HG03025 (cell line): ENCODE data around the gene C3orf33.

Experiments used
- ATAC-seq: cut with Tn5 transposase; IDR thresholded peaks from one replicate; pipeline ENCODE4 v1.9.1; 2021; ENCODE audit warnings: mild to moderate bottlenecking, moderate library complexity; ENCODE audit not compliant: unreplicated experiment, low FRiP score

Gene C3orf33

DNA sequence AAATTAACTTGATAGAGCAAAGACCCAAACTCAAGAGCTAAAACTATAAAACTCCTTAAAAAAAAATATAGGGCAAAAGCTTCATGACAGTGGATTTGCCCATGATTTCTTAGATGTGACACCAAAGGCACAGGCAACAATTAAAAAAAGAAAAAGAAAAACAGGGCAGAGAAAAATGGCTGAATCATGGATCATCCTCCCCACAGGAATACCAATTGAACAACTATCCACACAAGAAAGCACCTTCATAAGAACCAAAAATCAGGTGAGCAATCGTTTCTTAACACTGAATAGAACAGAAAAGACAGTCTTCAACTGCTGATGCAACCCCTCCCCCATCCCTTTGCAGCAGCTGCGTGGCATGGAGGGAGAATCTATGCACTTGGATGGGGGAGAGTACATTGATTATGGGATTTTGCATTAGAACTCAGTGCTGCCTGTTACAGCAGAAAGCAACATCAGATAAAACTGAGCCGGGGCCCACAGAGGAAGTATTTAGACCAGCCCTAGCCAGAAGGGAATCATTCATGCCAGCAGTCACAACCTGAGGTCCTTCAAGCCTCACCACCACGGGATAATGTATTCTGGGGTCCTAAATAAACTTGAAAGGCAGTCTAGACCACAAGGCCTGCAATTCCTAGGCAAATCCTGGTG, 15.7 kb downstream of the C3orf33 start:
- no peak for ATAC-seq

DNA sequence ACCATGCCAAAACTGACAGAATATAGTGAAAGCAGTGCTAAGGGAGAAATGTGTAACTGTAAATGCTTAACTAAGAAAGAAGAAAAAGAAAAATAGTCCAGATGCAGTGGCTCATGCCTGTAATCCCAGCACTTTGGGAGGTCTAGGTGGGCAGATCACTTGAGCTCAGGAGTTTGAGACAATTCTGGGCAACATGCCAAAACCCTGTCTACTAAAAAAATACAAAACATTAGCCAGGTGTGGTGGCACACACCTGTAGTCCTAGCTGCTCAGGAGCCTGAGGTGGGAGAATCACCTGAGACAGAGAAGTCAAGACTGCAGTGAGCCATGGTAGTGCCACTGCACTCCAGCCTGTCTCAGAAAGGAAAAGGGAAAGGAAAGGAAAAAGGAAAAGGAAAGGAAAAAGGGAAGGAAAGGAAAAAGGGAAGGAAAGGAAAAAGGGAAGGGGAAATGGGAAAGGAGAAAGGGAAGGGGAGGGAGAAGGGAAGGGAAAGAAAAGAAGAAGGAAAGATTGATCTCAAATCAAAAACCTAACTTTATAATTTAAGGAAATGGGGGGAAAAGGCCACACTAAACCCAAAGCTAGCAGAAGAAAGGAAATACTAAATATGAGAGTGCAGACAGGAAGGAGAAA, 20.3 kb downstream of the C3orf33 start:
- no peak for ATAC-seq

DNA sequence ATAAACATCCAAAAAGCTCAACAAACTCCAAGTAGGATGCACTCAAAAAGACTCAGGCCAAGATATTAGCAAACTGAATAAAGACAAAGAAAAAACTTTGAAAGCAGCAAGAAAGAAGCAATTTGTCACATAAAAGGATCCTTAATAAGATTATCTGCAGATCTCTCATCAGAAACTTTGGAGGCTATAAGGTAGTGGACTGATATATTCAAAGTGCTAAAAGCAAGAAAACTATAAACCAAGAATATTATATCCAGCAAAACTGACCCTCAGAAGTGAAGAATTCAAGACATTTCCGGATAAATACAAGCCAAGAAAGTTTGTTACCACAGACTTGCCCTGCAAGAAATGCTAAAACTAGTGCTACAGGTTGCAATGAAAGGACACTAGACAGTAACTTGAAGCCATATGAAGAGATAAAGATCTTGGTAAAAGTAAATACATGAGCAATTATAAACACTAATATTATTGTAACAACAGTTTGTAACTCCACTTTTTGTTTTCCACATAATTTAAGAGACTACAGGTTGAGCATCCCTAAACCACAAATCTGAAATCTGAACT, 23.6 kb downstream of the C3orf33 start:
- ATAC-seq = no peak

DNA sequence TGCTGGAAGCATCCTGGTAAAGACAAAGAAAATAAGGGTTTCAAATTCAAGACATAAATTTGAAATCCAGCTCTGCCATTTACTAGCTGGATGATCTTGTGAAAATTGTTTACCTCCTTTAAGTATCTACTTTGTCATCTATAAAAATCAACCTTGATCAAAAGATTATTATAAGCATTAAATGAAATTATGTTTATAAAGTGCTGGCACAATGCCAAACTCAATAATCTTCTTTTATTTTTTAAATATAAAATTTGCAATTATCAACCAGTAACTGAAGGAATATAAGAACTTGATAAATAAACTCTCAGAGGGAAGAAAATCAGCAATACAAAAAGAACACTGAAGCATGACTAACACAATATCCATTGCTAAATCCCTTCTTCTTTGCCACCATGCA, 25.8 kb downstream of the C3orf33 start:
- ATAC-seq = no peak

DNA sequence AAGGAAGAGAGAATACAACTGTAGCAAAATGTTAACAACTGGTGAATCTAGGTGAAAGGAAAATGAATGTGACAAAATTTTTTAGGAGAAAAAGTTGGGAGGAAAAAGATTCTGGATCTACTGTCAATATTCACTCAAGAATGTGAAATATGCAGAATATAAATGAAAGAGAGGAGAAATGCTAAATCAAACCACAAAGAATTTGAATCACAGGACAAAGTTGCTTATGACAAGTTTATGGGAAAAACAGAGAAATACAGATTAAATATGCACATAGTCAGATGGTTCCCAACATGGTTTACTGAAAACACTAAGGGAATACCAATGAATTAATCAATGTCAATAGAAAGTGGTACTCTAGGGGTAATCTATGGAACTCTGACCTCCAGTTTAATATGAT, 27.6 kb downstream of the C3orf33 start:
- ATAC-seq = no peak

DNA sequence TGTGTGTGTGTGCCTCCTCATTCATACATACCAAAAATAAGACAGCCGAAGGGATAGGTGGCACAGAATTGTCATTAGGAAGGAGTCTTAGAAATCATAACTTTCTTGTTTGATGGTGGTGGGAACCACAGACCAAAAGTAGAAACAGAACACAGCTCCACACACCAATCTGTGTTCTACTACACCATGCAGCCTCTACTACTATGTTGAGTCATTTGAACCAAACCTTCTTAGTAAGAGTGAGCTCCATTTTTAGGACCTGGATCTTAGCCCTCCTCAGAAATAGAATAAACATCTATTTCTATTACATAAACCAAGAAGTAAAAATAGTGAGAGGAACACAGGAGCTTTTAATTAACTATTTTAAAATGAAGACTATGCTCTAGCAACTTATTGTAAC, 33.3 kb downstream of the C3orf33 start:
- no peak for ATAC-seq

DNA sequence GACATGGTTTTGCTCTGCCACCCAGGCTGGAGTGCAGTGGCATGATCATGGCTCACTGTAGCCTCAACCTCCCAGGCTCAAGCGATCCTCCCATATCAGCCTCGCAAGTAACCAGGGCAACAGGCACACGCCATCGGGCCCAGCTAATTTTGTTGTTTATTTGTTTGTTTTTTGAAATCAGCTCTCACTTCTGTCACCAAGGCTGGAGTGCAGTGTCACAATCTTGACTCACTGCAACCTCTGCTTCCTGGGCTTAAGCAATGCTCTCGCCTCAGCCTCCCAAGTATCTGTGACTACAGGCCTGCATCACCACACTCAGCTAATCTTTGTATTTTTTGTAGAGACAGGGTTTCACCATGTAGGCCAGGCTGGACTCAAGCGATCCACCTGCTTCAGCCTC, 35.0 kb downstream of the C3orf33 start:
- no peak for ATAC-seq

DNA sequence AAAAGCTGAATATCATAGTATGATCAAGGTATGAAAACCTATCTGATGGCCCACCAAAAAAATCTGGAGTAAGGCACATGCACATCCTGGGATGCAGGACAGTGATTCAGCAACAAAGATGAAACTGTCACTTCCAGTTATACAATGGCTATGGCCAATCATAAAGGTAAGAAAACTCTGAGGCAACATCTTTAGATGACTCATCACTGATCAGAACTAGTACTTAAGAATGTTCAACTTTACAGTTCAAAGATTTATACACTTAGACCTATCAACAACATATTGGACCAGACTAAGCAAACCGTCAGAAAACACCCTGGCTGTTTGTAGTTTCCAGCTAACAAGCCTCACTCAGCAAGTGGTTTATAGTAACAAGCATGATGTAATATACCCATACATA, 39.9 kb downstream of the C3orf33 start:
- ATAC-seq = no peak

DNA sequence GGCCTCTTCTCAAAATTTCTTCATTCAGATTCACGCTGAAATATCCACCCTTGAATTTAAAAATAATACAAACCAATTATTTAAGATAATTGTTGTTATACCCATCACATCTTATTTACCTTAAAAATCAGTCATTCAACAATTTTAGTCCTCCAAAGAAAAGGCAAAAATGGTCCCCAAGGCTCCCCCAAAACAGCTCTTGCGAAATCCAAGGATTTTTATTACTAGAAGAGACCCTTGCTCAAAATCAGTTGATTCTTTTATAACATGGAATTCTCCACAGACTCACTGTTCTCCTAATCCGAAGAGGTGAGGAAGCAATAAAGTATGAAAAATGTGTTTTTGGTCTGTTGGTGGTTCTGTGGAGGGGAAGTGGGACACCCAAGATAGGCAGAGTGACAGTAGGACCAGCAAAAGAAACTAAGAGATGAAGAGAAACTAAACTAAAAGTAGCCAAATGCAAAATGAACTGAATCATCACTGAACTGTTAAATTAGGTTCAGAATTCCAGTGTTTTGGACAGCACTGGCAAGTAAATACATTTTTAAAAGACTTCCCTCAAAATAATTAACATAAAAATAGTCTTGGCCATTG, 42.1 kb downstream of the C3orf33 start:
- no peak for ATAC-seq

DNA sequence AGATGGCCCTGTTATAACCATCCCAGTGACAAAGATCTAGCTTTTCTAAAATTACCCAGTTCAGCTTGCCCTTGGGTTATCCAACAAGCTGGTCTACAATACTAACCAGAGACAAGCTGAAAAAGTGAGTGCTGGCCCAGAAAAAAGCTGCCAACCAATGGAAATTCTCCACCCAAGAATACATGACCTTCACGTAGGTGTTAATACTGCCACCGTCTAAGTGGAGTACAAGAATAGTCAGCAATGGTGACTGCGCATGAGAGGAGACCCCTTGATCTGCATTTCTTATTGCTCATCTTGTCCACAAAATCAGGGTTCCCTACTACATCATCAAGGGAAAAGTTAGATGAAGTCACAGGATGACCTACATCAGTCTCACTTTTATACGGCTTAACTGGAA, 45.4 kb downstream of the C3orf33 start:
- ATAC-seq = no peak

DNA sequence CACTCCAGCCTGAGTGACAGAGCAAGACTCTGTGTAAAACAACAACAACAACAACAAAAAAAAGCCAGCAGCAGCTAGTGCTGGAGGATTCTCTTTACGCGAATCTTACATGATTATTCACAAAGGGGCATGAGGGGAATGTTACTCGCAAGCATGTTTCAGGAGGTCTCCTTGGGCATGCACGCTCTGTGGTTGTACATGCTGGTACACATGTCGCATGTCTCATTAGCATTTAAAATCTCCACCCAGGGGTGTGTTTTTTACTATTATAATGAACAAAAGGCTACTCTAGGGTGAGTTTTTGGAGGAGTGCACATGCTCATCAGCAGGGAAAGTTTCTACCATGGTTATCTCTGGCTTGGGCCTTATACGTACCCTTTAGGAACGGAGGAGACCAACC, 48.5 kb downstream of the C3orf33 start:
- no peak for ATAC-seq

DNA sequence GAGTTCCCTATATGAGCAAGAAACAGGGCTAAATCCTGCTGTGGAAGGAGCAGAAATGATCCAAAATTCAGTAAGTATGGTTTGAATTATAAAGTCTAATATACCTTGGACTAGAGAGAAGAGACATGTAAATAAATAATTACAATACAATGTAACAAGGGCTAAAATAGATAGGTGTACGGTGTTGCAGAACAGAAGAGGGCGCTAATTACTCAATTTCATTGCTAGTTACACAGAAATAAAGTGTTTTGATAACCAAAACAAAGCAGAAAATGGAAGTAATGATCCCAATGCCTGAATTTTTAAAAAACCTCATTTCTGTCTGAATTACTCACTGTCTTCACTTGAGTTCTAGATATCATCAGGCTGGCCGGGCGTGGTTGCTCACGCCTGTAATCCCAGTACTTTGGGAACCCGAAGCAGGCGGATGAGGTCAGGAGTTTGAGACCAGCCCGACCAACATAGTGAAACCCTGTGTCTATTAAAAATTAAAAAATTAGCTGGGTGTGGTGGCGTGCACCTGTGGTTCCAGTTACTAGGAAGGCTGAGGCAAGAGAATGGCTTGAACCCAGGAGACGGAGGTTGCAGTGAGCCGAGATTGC, 52.9 kb downstream of the C3orf33 start:
- no peak for ATAC-seq

DNA sequence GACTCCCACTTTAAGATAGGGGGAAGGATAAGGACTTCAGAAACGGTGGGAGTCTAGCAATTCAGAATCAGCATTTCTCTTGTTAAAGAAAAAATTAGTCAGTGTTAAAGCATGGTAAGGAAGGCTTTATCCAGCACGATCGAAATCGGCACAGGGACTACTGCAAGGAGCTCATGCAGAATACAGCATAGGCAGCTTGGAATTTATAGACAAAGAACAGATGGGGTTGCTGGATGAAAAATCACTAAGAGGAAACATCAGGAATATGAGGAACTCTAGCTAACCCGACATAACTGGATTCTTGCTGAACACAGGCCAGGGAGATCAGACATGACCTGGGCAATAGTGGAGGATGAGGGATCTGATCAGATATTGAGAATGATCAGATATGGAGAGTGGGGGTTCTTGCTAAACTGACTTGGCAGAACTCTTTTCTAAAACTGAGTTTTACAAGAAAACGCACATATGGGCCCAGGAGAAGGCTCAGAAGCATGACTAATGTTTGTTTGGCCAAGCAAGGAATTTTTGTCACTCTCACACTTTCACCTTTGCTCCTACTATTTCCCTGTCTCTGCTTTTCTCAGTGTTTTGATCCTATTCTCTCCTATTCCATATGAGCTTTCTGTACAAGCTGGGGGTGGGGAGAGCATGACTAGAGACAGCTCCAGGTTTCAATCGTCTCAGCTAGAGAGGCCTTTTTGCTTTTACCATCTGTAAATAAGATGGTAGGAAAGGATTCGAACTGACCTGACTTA, 57.3 kb downstream of the C3orf33 start:
- no peak for ATAC-seq

DNA sequence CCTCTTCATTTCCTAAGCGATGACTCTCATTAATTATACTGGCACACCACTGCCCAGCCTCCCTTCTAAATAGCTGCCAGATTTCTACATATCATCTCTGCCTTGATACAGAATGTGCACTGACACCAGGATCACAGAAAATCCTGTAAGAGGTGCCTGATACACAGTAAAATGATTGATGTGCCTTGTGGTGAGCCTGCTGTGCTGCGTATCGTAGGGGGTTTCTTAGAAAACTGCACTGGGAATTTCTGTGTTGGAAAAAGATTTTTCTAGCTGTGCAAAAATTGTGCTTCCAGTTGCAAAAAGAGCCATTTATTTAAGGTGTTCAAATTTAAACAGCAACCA, 58.2 kb downstream of the C3orf33 start:
- ATAC-seq = no peak

DNA sequence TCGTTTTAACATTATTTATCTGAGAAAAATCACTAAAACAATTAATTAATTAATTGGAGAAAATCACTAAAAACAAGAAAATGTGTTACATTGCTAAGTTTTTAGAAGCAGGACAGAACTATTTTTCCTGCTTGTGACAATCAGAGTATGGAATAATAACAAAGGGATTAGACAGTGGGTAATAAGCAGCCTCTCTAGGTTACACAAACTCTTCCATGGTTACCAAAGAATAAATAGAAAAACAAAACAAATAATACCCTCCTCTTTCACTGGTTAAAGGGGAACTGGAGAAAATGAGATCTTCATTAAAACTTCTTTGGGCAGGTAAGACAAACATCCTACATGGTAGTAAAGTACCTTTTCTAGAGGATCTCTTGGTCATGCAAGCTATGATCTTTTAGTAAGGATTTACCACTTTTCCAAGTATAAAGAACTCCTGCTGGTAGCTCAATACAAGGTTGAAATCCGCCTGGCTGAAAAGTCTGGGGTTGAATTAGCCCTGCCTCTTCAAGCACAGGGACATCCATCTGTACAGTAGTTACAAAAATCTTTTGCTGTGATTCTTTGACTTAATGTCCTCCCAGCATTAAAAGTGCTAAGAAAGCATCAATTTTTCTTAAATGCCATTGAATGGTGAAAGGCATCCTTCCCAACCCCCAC, 58.7 kb downstream of the C3orf33 start:
- no peak for ATAC-seq

DNA sequence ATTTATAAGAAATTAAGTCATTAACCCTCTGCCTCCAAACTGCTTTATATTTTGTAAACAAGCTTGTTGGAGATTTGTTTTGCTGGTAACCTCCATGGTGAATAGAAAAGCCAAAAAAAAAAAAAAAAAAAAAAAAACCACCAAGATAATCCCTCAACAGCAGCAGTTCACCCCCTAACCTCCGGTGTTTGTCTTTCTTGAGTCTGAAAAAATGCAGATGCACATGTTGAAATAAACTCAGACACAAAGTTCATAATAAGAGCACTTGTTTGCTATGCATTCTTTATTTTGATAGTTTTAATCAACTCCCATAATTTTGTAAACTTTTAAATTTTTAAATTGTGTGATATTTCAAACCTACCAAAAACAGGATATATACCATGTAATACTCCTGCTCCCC, 59.4 kb downstream of the C3orf33 start:
- ATAC-seq = no peak

DNA sequence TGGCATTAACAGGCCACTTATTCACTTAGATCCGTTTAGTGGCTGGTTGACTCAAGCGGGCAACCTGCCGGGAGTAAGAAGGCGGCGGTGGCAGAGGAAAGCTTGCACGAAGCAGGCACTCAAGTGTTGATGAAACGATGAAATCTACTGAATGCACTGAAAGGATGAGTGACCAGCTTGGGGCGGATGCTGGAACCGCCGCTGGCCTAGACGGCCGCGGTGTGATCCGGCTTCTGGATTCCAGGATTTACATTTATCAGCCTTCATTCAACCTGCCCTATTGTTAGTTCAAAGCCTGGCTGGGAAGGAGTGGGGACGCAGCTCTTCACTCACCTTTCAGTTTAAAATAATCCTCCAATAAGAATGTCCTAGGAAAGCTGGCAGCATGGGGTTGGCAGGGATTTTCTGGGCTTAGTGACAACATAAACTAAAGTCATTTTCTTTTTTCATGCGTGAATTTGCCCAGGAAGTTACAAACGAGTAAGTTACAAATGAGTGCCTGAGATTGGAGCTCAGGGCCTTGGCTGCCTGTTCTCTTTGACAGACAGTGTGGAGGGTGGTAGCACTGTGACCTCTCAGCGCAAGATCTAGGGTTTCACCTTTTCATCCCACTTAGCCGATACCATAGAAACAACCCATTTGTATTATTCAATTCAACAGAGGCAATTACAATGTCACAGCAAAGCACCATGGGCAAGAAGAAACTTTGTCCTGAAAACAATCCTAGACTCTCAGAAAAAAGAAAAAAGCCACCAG, 60.1 kb downstream of the C3orf33 start:
- no peak for ATAC-seq

DNA sequence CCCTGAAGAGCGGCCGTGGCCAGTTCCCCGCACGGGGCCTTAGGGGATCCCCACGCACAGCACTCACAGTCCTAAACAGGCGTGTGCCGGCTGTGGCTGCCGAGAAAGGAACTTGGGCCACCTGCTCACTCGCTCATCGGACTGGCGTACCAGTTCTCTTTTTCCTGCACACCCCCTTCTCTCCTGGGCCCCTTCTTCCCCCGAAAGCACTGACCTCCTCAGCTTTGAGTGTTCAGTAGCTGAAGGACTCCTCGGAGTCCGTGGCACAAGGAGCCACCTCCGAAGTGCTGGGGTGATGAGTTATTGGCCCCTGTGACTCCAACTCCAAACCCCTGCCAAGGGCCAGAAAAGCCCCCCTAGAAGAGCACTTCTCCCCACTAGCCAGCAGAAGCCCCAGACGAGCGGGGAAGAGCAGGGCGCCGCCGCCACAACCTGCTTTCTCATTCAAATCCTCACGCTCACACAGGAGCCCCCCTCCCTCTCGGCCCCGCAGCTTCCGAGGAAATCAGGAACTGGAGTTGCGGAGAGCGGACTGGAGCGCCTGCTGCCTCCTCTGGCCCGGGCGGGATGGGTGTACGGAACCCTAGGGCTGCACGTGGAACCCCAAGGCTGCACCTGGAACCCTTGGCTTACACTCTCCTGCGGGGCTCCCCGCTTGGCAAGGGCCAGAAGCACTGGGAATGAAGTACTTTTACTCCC, 61.3 kb downstream of the C3orf33 start, which contains the start of gene PLCH1:
Gene PLCH1, minus strand, starts transcription at position 446 of the 699 bp plus-strand sequence. CDS start 40,847 bp downstream, outside the sequence.
- ATAC-seq = peak; percentile 64
